Left lobe of liver (tissue), 2 donors: ENCODE data around the gene POTEG. TPM values are rescaled to one million over a fixed set of nuclear protein-coding genes. Genes with fewer than 3 reads are reported as not detected.
"Not testable (repeated sequence)": the region's sequence is repeated elsewhere in the genome, so short reads cannot be mapped to it uniquely, and the experiment has no call there.

Experiments
- ATAC-seq: fragments of 200-7000 bp; cut with Tn5 transposase; one replicate; pipeline ENCODE4 v1.9.1; 2020; ENCODE audit warnings: mild to moderate bottlenecking, moderate library complexity
- DNase-seq: peaks from one replicate; pipeline ENCODE4 v3.0.0-alpha.2; 2020; ENCODE audit warnings: low spot score
- total RNA-seq: library from RNA; stranded (reverse); gene quantifications from one replicate; pipeline ENCODE4 v1.2.1, GENCODE V29; 2021
- donor health status: DM: no; HTN: no; CAD: no; lungs with moderate emphysema.
- donor health status: DM: no; HTN: yes; CAD: no.

POTEG gene
- total RNA-seq, 1 donor from 2014 or later: not detected

DNA sequence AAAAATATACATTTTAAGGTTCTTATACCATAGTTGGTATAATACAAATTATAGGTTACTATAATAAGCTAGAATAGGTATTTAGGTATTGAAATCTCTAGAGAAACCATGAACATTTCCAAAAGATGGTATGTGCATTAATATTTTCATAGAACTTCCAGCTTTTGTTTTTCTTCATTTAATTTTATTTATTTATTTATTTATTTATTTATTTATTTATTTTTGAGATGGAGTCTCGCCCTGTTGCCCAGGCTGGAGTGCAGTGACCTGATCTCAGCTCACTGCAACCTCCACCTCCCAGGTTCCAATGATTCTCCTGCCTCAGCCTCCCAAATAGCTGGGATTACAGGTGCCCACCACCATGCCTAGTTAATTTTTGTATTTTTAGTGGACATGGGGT is 54.0 kb downstream of the POTEG start:
- not testable (repeated sequence) for ATAC-seq
- peak; percentile 24 for DNase-seq

DNA sequence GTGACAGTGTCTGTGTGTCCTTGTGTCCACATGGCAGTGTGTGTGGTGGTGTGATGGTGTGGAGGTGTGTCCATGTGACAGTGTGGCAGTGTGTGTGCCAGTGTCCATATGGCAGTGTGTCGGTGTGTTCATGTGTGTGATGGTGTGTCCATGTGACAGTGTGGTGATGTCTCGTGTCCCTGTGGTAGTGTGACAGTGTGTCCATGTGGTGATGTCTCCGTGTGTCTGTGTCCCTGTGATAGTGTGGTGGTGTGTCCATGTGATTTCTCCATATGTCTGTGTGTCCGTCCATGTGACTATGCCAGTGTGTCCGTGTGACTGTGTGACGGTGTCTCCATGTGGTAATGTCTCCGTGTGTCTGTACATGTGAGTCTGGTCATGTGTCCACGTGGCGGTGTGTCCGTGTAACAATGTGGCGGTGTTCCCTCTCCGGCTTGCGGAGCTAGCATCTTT is 59.7 kb downstream of the POTEG start:
- DNase-seq: peak; percentile 42
- ATAC-seq: not testable (repeated sequence)

DNA sequence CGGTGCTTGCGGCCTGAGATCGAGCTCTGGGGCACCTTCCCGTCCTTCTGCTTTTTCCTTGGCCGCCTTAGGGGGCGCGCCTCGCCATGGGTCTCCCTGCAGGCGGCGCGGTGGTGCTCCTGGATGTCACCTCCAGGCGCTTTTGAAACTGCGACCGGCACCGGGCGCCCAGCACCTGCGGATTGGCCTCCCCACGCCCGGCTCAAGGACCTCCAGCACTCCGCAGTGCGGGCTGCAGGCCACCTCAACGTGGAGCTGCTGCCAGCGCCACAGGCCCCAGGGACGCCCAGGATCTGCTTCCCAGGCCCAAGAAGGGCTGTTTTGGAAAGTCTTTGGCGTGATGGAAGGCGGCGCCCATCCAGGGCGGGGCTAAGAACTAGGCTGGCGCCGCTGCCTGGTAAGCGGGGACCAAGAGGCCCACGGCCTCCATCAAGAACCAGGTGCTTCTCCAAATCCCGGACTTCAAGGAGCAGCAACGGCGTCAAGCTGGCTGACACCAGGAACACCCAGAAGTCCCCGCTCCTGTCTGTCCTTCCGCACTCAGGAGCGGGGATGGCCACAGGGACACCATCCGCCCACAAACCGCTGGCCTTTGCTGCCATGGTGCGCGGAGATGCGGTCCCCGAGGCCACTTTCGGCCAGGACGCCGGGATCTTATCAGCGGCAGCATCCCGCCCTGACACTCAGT is 61.2 kb downstream of the POTEG start:
- not testable (repeated sequence) for DNase-seq, ATAC-seq

DNA sequence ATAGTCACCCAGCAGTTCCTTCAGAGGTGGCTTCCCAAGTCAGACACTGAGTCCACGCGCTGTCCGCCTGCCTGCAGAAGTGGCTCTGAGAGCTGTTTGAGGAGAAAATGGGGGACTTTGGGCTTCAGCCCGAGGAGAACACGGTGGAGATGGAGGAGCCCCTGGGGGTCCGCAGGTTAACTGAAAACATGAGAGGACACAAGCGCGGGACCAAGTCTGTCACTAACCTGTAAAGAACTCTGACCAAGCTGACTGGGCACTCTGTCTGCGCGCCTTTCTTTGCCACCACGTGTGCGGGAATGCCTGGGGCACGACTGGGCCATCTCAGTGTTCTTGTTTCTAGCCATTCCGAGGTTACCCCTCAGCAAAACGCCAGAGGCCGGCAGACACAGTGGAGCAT is 62.4 kb downstream of the POTEG start:
- DNase-seq, ATAC-seq: not testable (repeated sequence)

DNA sequence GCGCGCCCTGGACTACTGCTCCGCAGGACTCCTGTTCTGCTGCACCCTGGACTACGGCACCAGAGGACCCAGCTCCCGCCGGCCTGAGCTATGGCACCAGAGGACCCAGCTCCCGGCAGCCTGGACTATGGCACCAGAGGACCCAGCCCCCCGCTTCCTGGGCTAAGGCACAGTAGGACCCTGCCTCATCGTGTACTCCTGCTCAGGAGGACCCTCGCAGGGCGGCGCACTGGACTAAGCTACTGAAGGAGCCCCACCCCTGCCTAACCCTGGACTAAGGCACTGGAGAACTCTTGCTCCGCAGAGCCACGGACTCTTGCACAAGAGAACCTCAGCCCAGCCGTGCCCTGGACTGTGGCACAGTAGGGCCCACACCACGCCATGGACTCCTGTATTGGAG is 71.3 kb downstream of the POTEG start:
- not testable (repeated sequence) for DNase-seq, ATAC-seq

DNA sequence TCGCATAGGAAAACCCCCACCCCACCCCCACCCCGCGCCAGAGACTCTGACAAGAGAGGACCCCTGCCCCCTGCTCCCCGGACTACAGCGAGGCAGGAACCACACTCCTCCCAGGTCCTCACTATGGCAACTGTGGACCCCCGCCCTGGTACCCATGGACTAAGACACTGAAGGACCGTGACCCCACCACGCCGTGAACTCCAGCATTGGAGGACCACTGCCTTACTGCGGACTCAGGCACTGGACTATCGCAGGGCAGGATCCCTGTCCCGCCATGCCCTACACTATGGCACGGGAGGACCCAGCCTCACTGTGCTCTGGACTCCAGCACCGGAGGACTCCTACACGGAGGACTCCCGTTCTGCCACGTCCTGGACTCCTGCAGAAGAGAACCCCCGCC is 71.8 kb downstream of the POTEG start:
- DNase-seq, ATAC-seq: not testable (repeated sequence)

DNA sequence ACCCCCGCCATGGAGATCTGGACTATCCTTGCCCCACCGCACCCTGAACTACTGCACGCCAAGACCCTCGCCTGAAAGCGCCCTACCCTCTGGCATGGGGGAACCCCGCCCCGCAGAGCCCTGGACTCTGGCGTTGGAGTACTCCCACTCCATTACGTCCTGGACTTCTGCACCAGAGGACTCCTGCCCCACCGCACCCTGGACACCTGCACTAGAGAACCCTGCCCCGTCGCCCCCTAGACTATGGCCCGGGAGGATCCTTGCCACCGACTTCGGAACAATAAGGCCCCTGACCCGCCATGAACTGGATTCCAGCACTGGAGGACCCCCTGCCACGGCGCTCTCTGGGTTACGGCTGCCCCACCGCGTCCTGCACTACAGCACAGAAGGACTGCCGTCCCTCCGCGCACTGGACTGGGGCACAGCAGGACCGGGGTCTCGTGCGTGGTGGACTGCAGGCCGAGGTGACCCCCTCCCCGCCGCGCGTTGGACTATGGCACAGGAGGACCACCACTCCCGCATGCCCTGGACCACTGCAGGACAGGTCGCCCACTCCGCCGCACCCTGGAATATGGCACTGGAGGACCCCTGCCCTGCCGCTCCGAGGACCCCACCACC is 72.4 kb downstream of the POTEG start:
- DNase-seq, ATAC-seq: not testable (repeated sequence)

DNA sequence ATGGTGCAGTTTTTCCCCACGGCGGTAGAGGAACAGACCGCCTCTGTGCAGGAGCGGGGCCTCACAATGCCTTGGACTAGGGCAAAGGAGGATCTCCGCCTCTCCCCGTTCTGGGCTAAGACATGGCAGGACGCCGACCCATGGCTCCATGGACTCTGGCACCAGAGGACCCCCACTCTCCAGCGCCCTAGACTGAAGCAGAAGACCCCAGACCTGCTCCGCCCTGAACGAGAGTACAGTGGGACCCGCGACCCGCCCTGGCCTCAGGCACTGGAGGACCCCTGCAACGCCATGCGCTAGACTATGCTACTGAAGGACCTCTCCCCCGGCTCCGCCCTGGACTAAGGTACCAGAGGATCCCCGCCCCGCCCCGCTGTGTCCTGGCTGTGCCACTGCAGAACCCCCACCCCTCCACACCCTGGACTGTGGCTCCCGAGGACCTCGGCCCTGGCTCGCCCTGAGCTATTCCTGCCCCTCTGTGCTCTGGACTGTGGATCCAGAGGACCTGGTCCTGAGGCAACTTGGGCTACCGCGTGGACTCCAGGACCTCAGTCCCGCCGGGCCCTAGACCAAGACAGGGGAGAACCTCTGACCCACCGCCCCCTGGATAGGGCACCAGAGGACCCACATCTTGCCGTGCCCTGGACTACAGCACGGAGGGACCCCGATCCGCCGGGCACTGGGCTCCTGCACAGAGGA is 73.1 kb downstream of the POTEG start:
- not testable (repeated sequence) for ATAC-seq, DNase-seq
